BE2C (cell line): ENCODE results near the gene BRIP1.
"Not testable (repeated sequence)": the region's sequence is repeated elsewhere in the genome, so short reads cannot be mapped to it uniquely, and the experiment has no call there.

Experiments used
- DNase-seq: peaks from one replicate; pipeline ENCODE4 v3.0.0-alpha.2; 2020
- H3K27me3 ChIP-seq: fragments of 250-450 bp; sonication (Bioruptor Pico); 2 replicates; pipeline ENCODE4 v1.5.1; 2020; ENCODE audit warnings: mild to moderate bottlenecking
- H3K36me3 ChIP-seq: fragments of 250-450 bp; sonication (Bioruptor Pico); 2 replicates; pipeline ENCODE4 v1.5.1; 2020; ENCODE audit warnings: mild to moderate bottlenecking
- H3K4me1 ChIP-seq: fragments of 250-450 bp; sonication (Bioruptor Pico); 2 replicates; pipeline ENCODE4 v1.5.1; 2020
- H3K4me3 ChIP-seq: 2 replicates; pipeline ENCODE4 v1.5.1; 2011; ENCODE audit warnings: low read depth, low read length
- H3K9me3 ChIP-seq: fragments of 250-450 bp; sonication (Bioruptor Pico); 2 replicates; pipeline ENCODE4 v1.5.1; 2020
- CTCF ChIP-seq: IDR thresholded peaks from 2 replicates; pipeline ENCODE4 v1.5.1; 2012; ENCODE audit warnings: mild to moderate bottlenecking, low read depth, low read length

BRIP1 gene

GRCh38 chr17:61723183-61723582 is 140.1 kb downstream of the BRIP1 start:
- H3K9me3 ChIP-seq: no peaks in the 10 kb centered on the region
- H3K4me3 ChIP-seq: no peak overlapping the region
- TF ChIP-seq CTCF: no peak
- no peaks in the 10 kb centered on the region for H3K36me3 ChIP-seq
- no peaks in the 10 kb centered on the region for H3K27me3 ChIP-seq
- no peak for DNase-seq
- no peaks in the 10 kb centered on the region for H3K4me1 ChIP-seq

GRCh38 chr17:61722398-61722797 is 140.9 kb downstream of the BRIP1 start:
- no peaks in the 10 kb centered on the region for H3K27me3 ChIP-seq
- H3K9me3 ChIP-seq: no peaks in the 10 kb centered on the region
- H3K4me3 ChIP-seq: no peak overlapping the region
- no peak for TF ChIP-seq CTCF
- no peak for DNase-seq
- H3K36me3 ChIP-seq: no peaks in the 10 kb centered on the region
- H3K4me1 ChIP-seq: no peaks in the 10 kb centered on the region

- Histone ChIP-seq H3K4me3 (no peak overlapping the region), H3K36me3 (no peaks in the 10 kb centered on the region), H3K4me1 (no peaks in the 10 kb centered on the region), H3K27me3 (no peaks in the 10 kb centered on the region), H3K9me3 (no peaks in the 10 kb centered on the region)
- DNase-seq: no peak
- TF ChIP-seq CTCF: no peak
Measured at GRCh38 chr17:61720016-61720795, 143.1 kb downstream of the BRIP1 start.

- H3K4me1 ChIP-seq, H3K9me3 ChIP-seq, H3K4me3 ChIP-seq: not testable (repeated sequence)
Measured at GRCh38 chr17:61719220-61719619, 144.1 kb downstream of the BRIP1 start.

GRCh38 chr17:61718022-61718421 is 145.3 kb downstream of the BRIP1 start:
- no peak for DNase-seq

More at GRCh38 chr17:61719220-61719619, 144.1 kb downstream of the BRIP1 start:
- not testable (repeated sequence) for DNase-seq, H3K27me3 ChIP-seq, H3K36me3 ChIP-seq

GRCh38 chr17:61717352-61717751 is 146.0 kb downstream of the BRIP1 start:
- Histone ChIP-seq H3K36me3 (no peaks in the 10 kb centered on the region), H3K9me3 (no peaks in the 10 kb centered on the region), H3K4me1 (no peaks in the 10 kb centered on the region), H3K27me3 (no peaks in the 10 kb centered on the region), H3K4me3 (no peak overlapping the region)
- DNase-seq: no peak
- no peak for TF ChIP-seq CTCF

More at GRCh38 chr17:61718022-61718421, 145.3 kb downstream of the BRIP1 start:
- H3K27me3 ChIP-seq: no peaks in the 10 kb centered on the region
- H3K4me3 ChIP-seq: no peak overlapping the region
- no peaks in the 10 kb centered on the region for H3K36me3 ChIP-seq
- H3K4me1 ChIP-seq: no peaks in the 10 kb centered on the region
- H3K9me3 ChIP-seq: no peaks in the 10 kb centered on the region
- TF ChIP-seq CTCF: no peak
